Activated CD8-positive, alpha-beta T cell treated with anti-CD3 and anti-CD28 coated beads, Interleukin-2, amount 10 ng/mL, durations not matched to agents 7 days and 5 days (primary cell): ENCODE measurements around the gene HDAC4. TPM values are rescaled to one million over a fixed set of nuclear protein-coding genes. Genes with fewer than 3 reads are reported as not detected.

ENCODE experiments used
- microRNA-seq: library from miRNA; unstranded; fragments of <30 nt; microRNA quantifications from one replicate; pipeline ENCODE4 v1.2.0, GENCODE V29; 2022
- total RNA-seq, 2 experiments: library from RNA; stranded (reverse); gene quantifications; one replicate each; pipeline ENCODE4 v1.2.3, GENCODE V29; 2021

The HDAC4 gene
- total RNA-seq, 2 experiments from 2014 or later: 50.7 to 58.8 TPM

Small RNA genes lying within 50 kb of the gene (microRNA-seq; reads per million reads assigned to microRNA genes)
- gene MIR2467: not detected
- gene MIR4269: not detected
- gene MIR4440: not detected
- gene MIR4441: not detected
